B cell (primary cell): ENCODE results near the gene SHC4. TPM values are rescaled to one million over a fixed set of nuclear protein-coding genes. Genes with fewer than 3 reads are reported as not detected.

Experiments
- ATAC-seq: fragments of 200-7000 bp; cut with Tn5 transposase; one replicate; pipeline ENCODE4 v1.10.0; 2021; ENCODE audit warnings: low read depth, mild to moderate bottlenecking, moderate number of reproducible peaks, moderate library complexity
- CTCF ChIA-PET: fragments of 350-600 bp; sonication (Branson Sonifier 250); formaldehyde crosslinking; loops from one replicate; lab custom pipeline; 2021; ENCODE audit warnings: antibody characterized with exemption, inconsistent platforms; lab: Charles Lee
- POLR2A ChIA-PET: fragments of 350-600 bp; sonication (Branson Sonifier 250); formaldehyde crosslinking; loops from one replicate; lab custom pipeline; 2021; ENCODE audit warnings: antibody characterized with exemption; lab: Charles Lee
- DNase-seq: peaks from one replicate; pipeline ENCODE4 v3.0.0; 2013
- H2AFZ ChIP-seq: 2 replicates; pipeline ENCODE4 v1.6.1; 2012; ENCODE audit warnings: mild to moderate bottlenecking, low read depth, low read length; ENCODE audit not compliant: insufficient read depth, poor library complexity, severe bottlenecking
- H3K27ac ChIP-seq, 2 donors: 1 replicate in 1 of 2; 2 replicates in 1 of 2; pipeline ENCODE4 v1.5.1; 2012 to 2013; ENCODE audit warnings: low read length in 2 of 2, mild to moderate bottlenecking in 2 of 2, moderate library complexity in 1 of 2
- H3K27me3 ChIP-seq, 4 experiments: fragments of 200-600 bp in 1 of 4; sonication (generic) in 1 of 4; replicated peaks in 1 of 4; 1 replicate in 2 of 4; 2 replicates in 2 of 4; pipeline versions ENCODE4 v1.6.1 to v1.7.0; 2013 to 2016; ENCODE audit warnings: low read length in 3 of 4, mild to moderate bottlenecking in 2 of 4, mixed read lengths in 1 of 4, moderate library complexity in 1 of 4; ENCODE audit not compliant: insufficient read depth in 4 of 4, control insufficient read depth in 3 of 4; ENCODE audit errors: control extremely low read depth in 1 of 4
- H3K36me3 ChIP-seq, 2 experiments: replicated peaks in 1 of 2; 1 replicate in 1 of 2; 2 replicates in 1 of 2; pipeline versions ENCODE4 v1.6.1 to v1.7.1; 2013; ENCODE audit warnings: low read length in 1 of 2; ENCODE audit not compliant: insufficient read depth in 2 of 2, control insufficient read depth in 1 of 2; ENCODE audit errors: control extremely low read depth in 1 of 2, extremely low read depth in 1 of 2
- H3K4me1 ChIP-seq, 2 donors: fragments of 200-600 bp in 1 of 2; sonication (generic) in 1 of 2; 1 replicate in 1 of 2; 2 replicates in 1 of 2; pipeline versions ENCODE4 v1.5.1 to v1.6.1; 2013 to 2017; ENCODE audit warnings: low read length in 2 of 2; ENCODE audit not compliant: control insufficient read depth in 2 of 2, insufficient read depth in 2 of 2
- H3K4me2 ChIP-seq: replicated peaks from 2 replicates; pipeline ENCODE3; 2012; ENCODE audit warnings: mild to moderate bottlenecking, low read depth, low read length; ENCODE audit not compliant: poor library complexity, severe bottlenecking
- H3K4me3 ChIP-seq, 5 experiments: fragments of 200-600 bp in 1 of 5; sonication (generic) in 1 of 5; 1 replicate in 3 of 5; 2 replicates in 2 of 5; pipeline versions ENCODE4 v1.5.1 to v1.7.0; 2011 to 2016; ENCODE audit warnings: low read length in 4 of 5, mild to moderate bottlenecking in 4 of 5, low read depth in 2 of 5, control low read depth in 1 of 5, moderate library complexity in 1 of 5; ENCODE audit not compliant: insufficient read depth in 1 of 5; ENCODE audit errors: control extremely low read depth in 1 of 5, extremely low read depth in 1 of 5
- H3K79me2 ChIP-seq: fragments of 200-600 bp; sonication (generic); one replicate; pipeline ENCODE4 v1.6.0; 2016; ENCODE audit warnings: low read length; ENCODE audit not compliant: control insufficient read depth, insufficient read depth
- H3K9ac ChIP-seq: fragments of 200-600 bp; sonication (generic); 2 replicates; pipeline ENCODE4 v1.6.1; 2017; ENCODE audit warnings: mild to moderate bottlenecking, low read length, moderate library complexity
- H3K9me3 ChIP-seq, 3 donors: one replicate each; pipeline versions ENCODE4 v1.6.1 to v1.7.1; 2013; ENCODE audit warnings: low read length in 2 of 3; ENCODE audit not compliant: control insufficient read depth in 2 of 3, insufficient read depth in 1 of 3; ENCODE audit errors: control extremely low read depth in 1 of 3
- H4K20me1 ChIP-seq: 2 replicates; pipeline ENCODE4 v1.6.0; 2012; ENCODE audit warnings: mild to moderate bottlenecking, low read length; ENCODE audit not compliant: insufficient read depth, control insufficient read depth, poor library complexity, severe bottlenecking
- H3K27ac Mint-ChIP-seq: one replicate; pipeline ENCODE4 v1.8.0; 2021; ENCODE audit warnings: mixed read lengths
- H3K27me3 Mint-ChIP-seq: one replicate; pipeline ENCODE4 v1.8.0; 2021; ENCODE audit warnings: mixed read lengths
- H3K4me1 Mint-ChIP-seq: one replicate; pipeline ENCODE4 v1.8.0; 2021; ENCODE audit warnings: mixed read lengths
- H3K4me3 Mint-ChIP-seq: one replicate; pipeline ENCODE4 v1.8.0; 2021; ENCODE audit warnings: mixed read lengths
- H3K9me3 Mint-ChIP-seq: one replicate; pipeline ENCODE4 v1.8.0; 2022; ENCODE audit warnings: mixed read lengths; ENCODE audit not compliant: insufficient read depth
- EZH2 ChIP-seq: IDR thresholded peaks from 2 replicates; pipeline ENCODE4 v1.6.1; 2012; ENCODE audit warnings: borderline replicate concordance, low read depth, mild to moderate bottlenecking, moderate library complexity, low read length; ENCODE audit not compliant: insufficient read depth, poor library complexity, severe bottlenecking
- WGBS: methylation state at CpG from one replicate; pipeline ENCODE4 v1.1.5; 2013; ENCODE audit warnings: missing lambda C conversion rate; ENCODE audit not compliant: insufficient coverage; 5-methylcytosine and 5-hydroxymethylcytosine counted together
- intact Hi-C: fragments of 100-400 bp; cut with micrococcal nuclease; formaldehyde crosslinking; loops from one replicate; pipeline ENCODE4 v1.10.0; 2022
- polyA plus RNA-seq: library from polyadenylated mRNA; depleted of rRNA; stranded (reverse); fragments of >200 nt; gene quantifications from 2 replicates; pipeline ENCODE4 v1.2.3, GENCODE V29; 2012
- total RNA-seq, 2 donors: library from RNA; stranded (reverse); fragments of 120-200 nt in 1 of 2; gene quantifications; 1 replicate in 1 of 2; 2 replicates in 1 of 2; pipeline versions ENCODE4 v1.2.3 to v1.2.4, GENCODE V29; 2013 to 2022
- TF ChIP-seq, protein P1 (sequence below): fragments of 200-600 bp; IDR thresholded peaks from one replicate; pipeline ENCODE4 v1.8.0; 2022; ENCODE audit warnings: antibody characterized with exemption, mild to moderate bottlenecking

SHC4 gene
- total and polyA plus RNA-seq, 2 donors (not counting 1 experiment from before 2014, with no cell fraction given) = 0.04 to 0.69 TPM

DNA sequence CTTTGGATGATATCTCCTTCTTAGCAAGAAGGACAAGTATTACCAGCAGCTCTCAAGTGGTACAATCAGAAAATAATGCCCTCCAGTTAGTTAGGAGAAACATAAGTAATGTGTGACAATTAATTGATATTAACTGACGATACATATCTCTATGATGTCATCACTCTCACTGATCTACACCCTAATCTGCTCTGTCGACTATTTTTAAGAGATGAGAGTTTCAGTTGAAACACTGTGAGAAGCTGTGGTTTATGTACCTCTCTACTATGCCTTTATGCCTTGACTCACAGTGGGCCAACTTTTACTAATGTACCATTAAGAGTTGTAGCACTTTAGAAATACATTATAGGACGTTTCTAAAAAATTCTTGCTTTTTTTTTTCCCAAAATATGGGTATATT is 161.5 kb downstream of the SHC4 start:
- Histone ChIP-seq H3K27me3 (no peaks in the 10 kb centered on the region), H3K79me2 (peaks cover 9% of the 10 kb centered on the region), H3K36me3 (peaks cover 0 to 2% of the 10 kb centered on the region in 2 experiments), H3K4me3 (no peak overlapping the region), H3K27ac (no peak overlapping the region), H3K4me2 (no peak overlapping the region), H2AFZ (no peak overlapping the region), H3K4me1 (peaks cover 4 to 6% of the 10 kb centered on the region in 2 donors), H3K9ac (no peak overlapping the region), H3K9me3 (no peaks in the 10 kb centered on the region), H4K20me1 (no peaks in the 10 kb centered on the region)
- Mint-ChIP-seq H3K9me3 (no peaks in the 10 kb centered on the region), H3K4me1 (peaks cover 19% of the 10 kb centered on the region), H3K27ac (no peak overlapping the region), H3K27me3 (no peaks in the 10 kb centered on the region), H3K4me3 (no peak overlapping the region)
- intact Hi-C loops = no loop called here
- WGBS = no CpG with 5 or more reads among the region's 3 CpGs
- no peak for ATAC-seq
- no peak for TF ChIP-seq EZH2
- TF ChIP-seq, protein P1, sequence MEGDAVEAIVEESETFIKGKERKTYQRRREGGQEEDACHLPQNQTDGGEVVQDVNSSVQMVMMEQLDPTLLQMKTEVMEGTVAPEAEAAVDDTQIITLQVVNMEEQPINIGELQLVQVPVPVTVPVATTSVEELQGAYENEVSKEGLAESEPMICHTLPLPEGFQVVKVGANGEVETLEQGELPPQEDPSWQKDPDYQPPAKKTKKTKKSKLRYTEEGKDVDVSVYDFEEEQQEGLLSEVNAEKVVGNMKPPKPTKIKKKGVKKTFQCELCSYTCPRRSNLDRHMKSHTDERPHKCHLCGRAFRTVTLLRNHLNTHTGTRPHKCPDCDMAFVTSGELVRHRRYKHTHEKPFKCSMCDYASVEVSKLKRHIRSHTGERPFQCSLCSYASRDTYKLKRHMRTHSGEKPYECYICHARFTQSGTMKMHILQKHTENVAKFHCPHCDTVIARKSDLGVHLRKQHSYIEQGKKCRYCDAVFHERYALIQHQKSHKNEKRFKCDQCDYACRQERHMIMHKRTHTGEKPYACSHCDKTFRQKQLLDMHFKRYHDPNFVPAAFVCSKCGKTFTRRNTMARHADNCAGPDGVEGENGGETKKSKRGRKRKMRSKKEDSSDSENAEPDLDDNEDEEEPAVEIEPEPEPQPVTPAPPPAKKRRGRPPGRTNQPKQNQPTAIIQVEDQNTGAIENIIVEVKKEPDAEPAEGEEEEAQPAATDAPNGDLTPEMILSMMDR = no peak
- ChIA-PET POLR2A (no interaction called here), CTCF (interaction anchor here (0.8 to 3.0 kb wide), 3 partner anchors 9 to 445 kb away, joined by 3 to 22 read pairs (median 5); partner anchors contain the start of gene CEP152)
- no peak for DNase-seq

DNA sequence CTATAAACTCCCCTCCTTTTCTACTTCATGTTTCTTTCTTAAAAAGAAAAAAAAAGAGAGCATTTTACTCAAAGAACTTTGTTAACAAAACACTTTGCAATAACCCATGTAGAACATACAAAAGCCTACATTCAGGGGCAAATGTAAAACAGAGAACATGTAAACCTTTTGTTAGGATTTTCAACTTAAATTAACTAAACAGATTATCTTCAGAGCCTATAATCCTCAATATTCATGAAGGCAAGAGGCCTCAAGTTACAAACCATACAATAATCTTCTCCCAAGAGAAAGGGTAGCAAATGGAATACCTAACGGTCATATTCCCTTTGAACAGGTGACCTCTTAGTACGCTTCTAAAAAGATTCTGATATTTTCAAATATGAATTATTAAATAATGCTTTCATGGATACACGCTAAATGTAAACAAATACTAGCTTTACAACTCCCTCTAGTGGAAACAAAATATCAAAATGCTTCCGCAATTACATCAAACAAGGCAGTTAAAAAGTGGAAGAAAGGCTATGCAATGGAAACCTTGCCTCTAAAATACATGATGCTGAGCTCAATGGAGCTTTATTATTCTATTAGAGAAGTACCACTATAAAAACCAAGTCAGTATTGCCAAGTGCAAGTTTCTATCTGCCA is 162.8 kb downstream of the SHC4 start:
- TF ChIP-seq, protein P1 = peak; percentile 63
- no peak for TF ChIP-seq EZH2
- H2AFZ ChIP-seq = peak overlapping the region; percentile 51
- Mint-ChIP-seq H3K9me3 (no peaks in the 10 kb centered on the region), H3K4me3 (no peak overlapping the region), H3K4me1 (peaks cover 16% of the 10 kb centered on the region), H3K27me3 (no peaks in the 10 kb centered on the region), H3K27ac (no peak overlapping the region)
- intact Hi-C loops = no loop called here
- DNase-seq (peak; percentile 41), ATAC-seq (no peak)
- H4K20me1 ChIP-seq = no peaks in the 10 kb centered on the region
- no peaks in the 10 kb centered on the region for H3K4me1 ChIP-seq
- peaks cover under 1% of the 10 kb centered on the region for H3K79me2 ChIP-seq
- no CpG with 5 or more reads among the region's 4 CpGs for WGBS
- H3K9ac ChIP-seq = no peak overlapping the region
- H3K4me2 ChIP-seq = no peak overlapping the region
- no peak overlapping the region for H3K4me3 ChIP-seq
- ChIA-PET POLR2A (no interaction called here), CTCF (interaction anchor here (1.0 to 3.0 kb wide), 5 partner anchors 10 to 442 kb away, joined by 3 to 22 read pairs (median 5); partner anchors contain the start of gene CEP152)
- H3K36me3 ChIP-seq = peaks cover 0 to 4% of the 10 kb centered on the region in 2 experiments
- H3K9me3 ChIP-seq = no peaks in the 10 kb centered on the region
- H3K27ac ChIP-seq = no peak overlapping the region
- H3K27me3 ChIP-seq = no peaks in the 10 kb centered on the region
